Fibroblast of skin of abdomen (primary cell): ENCODE results near the gene ARID5B.
A peak's percentile ranks its signal among the peaks of the same experiment; 100 is the strongest.

Experiments used
- DNase-seq: peaks from one replicate; pipeline ENCODE4 v3.0.0-alpha.2; 2013

ARID5B gene

GRCh38 chr10:62037166-62037831 is 135.8 kb downstream of the ARID5B start:
- peak; percentile 90 for DNase-seq

GRCh38 chr10:62037890-62038608 is 136.6 kb downstream of the ARID5B start:
- no peak for DNase-seq

DNA sequence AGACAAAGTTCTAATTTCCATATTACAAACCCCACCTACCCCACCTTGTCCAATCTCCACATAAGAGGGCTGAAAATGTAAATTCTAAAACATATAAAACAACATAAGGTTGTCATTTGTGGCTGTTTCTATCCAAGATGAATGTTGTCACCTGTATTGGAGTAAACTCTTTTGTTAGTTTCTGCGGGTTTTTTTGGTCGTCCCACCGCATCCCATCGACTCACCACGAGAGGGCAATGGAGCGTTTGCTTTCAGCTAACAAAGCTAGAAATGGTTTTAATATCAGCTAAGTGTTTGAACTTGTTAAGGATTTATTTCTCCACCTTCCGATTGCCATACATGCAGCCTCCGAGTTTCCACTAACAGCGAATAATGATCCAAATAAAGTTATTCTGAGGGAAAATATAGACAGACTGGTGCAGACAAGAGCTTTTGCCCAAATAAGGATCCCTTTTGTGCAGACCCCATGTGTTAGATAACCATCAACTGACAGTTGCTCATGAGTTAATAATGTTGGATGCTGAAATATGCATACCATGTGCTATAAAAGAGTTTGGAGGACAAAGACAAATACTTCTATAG is 137.2 kb downstream of the ARID5B start:
- peak; percentile 96 for DNase-seq

DNA sequence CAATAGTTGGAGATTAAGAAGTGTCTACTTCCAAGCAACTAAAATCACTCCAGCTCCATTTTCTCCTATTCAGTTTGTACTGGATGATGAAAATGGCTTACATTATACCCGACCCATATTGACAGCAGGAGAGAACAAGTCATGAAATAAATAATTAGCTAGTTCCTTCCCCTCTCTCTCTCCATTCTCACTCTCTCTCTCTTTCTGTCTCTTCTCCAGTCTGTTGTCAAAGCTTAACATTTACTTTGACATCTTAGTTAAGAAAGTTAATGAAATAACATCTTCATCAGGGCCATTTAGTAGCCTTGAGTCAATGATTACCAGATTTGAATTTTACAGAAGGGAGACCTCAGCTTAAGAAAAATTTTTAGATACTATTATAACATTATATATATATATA is 138.5 kb downstream of the ARID5B start:
- DNase-seq, result no peak

DNA sequence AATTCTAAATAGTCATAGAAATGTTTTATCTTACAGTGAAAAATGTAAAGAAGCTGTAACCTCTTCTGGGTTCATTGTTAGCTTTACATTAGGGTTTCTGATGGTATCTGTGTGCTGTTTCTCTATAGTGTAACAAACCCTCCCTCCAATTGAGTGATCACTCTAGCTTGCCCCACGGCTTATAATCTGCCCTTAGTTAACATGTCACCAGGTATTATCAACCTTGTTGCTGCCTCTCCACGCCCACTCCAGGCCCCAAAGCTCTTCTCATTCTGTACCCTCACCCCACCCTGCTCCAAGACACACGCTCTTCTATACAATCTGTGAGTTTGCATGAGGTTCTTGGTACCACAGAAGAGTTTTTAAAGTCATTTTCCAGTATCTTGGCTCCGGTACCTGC is 139.4 kb downstream of the ARID5B start:
- no peak for DNase-seq

GRCh38 chr10:62043421-62044021 is 142.0 kb downstream of the ARID5B start:
- peak; percentile 98 for DNase-seq

DNA sequence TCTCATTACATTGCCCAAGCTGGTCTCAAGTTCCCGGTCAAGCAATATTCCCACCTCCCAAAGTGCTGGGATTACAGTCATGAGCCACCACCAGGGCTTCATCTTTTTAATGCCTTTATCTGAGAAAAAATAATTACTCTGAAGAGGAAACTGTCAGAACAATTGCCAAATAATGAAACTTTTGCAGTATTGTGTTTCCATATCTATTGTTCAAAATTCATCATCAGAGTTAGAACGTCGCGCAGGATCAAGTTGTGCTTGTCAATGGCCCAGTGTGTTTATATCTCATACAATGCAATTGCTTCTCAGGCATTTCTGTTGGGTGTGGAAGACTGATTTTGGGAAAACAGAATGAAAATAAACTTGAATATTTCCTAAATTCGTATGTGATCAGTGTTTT is 143.1 kb downstream of the ARID5B start:
- DNase-seq, result no peak

- peak; percentile 94 for DNase-seq
Measured at GRCh38 chr10:62045765-62046521, 144.4 kb downstream of the ARID5B start.

- peak; percentile 63 for DNase-seq
Measured at GRCh38 chr10:62046522-62047227, 145.2 kb downstream of the ARID5B start.

- DNase-seq, result no peak
Measured at GRCh38 chr10:62047228-62047892, 145.9 kb downstream of the ARID5B start.

GRCh38 chr10:62047960-62048383 is 146.5 kb downstream of the ARID5B start:
- DNase-seq, result no peak

DNA sequence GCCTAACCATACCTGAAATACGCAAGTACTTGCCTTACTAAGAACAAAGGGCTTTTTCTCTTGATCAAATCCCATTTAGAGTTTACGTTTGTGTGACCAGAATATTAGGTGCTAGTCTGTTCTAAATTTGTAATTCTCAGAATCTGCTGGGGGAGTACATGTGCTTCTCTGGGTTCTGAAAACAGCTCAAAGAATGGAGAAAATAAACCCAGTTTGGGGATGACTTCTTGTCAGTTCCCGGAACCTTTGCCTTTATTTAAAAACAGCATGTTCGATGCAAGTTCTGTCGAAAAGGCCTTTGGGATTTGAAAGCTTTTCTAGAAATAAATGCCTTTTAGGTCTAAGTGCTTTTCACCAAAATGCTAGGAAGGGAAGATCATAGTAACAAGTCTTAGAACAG is 147.0 kb downstream of the ARID5B start:
- DNase-seq, result no peak

DNA sequence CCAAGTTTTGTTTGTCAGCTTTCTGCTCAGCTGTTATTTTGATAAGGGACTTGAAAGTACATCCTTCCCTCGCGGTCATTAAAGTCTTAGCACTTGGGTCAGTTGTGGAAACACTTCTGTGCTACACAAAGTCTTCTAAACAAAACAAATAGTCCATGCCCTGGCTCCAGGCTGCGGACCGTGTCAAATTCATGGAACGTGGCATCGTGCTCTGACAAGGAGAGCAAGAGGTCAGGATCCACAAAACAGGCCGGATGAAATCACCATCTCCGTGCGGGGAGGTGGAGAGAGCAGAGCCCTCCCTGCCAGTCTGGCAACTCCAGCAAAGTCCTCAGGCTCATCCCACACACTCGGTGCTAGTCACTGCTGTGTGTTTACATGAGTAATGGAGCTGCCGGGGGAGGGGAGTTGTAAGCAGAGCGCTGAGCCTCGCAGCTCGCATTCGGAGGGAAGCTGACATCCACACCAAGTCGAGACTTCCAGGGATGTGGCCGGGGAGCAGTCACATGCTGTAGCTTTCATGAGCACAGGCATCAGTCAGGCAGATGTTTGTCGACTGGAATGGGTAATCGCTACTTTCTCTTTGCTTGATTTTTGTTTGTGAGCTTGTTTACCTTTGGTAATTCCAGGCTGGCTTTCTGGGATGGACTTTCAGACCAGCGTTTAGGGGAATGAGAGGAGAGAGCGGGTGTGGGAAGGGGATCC is 147.6 kb downstream of the ARID5B start:
- peak; percentile 96 for DNase-seq

- DNase-seq, result no peak
Measured at GRCh38 chr10:62049624-62050345, 148.3 kb downstream of the ARID5B start.

DNA sequence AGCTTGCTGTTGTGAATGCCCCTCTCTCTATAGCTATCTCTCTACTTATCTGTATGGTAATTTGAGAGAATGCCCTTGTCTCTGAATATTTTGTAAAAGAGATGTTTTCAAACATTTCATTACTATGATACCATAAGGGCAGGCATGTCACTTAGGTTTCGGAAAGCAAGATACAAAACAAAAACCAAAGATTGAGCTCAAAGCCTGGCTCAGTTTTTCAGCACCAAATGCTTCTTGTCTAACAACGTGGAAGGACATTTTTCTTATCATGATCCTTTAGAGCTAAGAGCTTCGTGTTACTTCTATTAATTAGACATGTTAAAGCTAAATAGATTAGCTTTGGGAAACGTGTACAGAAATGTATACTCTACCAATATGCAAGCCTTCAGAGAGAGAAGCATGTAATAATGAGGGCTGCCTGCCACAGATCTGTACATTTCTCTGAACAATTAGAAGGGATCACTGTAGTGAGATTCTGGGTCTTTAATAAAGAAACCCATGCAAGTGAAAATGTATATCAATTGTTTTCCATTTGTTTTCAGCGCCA is 148.9 kb downstream of the ARID5B start:
- no peak for DNase-seq

DNA sequence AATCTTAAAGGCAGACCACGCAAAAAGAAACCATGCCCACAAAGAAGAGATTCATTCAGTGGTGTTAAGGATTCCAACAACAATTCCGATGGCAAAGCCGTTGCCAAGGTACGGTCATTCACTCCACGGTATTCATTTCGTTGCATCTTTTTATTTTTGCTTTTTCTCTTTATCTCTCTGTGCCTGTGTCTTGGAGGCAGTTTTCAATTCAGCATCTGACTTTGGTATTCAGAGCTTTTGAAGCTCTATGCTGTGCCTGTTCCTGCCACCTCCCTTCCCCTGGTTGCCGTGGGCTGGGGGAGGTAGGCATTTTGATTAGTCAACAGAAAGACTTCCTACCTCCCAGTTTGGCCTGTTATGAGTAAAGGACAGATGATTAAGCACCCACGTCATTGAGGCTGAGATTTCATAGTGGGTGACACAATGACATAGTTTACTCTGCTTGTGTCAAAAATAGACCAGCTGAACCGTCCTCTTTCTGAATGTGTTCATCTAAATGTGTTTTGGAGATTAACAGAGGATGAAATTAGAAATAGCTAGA is 149.5 kb downstream of the ARID5B start:
- peak; percentile 92 for DNase-seq

GRCh38 chr10:62052276-62052675 is 150.8 kb downstream of the ARID5B start:
- no peak for DNase-seq

DNA sequence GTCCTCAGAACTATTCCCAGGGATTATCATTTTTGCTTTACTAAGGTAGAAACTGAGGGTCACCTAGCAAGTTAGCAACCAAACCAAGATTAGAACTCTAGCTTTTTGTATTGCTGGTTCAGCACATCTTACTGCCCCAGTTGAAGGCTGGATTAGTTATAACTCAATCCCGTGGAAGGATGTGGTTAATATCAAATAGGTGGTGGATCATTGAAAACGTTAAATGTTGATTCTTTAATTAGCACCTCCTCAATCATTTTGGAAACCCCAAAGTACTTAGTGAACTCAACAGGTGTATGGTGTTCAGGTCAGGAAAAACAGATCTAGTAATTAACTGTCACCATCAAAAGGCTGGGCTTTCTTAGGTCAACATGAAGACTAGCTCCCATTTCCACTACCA is 152.4 kb downstream of the ARID5B start:
- no peak for DNase-seq

DNA sequence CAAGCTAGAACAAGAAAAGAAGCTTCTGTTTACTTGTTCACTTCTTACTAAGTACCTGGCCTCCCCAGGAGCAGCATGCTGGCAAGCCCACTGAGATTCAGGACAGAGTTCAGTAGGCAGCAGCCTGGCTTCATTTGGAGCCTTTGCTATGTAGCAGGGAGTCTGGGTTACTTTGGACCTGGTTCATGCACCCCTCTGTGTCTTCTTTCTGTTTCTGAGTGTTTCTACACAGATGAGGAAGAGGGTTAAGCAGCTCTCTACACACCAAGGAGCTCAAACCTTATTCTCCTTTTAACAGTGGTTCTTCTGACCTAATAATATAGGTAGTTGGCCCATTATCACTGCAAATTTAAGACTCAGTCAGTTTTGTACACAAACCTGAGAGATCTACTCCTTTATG is 152.9 kb downstream of the ARID5B start:
- no peak for DNase-seq

- DNase-seq, result no peak
Measured at GRCh38 chr10:62054830-62055229, 153.3 kb downstream of the ARID5B start.
